Neural progenitor cell (in vitro differentiated cells): ENCODE measurements around the gene RCOR1.

Experiments used
- EZH2 ChIP-seq: fragments of 200-600 bp; sonication (generic); IDR thresholded peaks from 2 replicates; pipeline ENCODE4 v1.6.1; 2017; ENCODE audit warnings: antibody characterized with exemption, mild to moderate bottlenecking, moderate library complexity
- TF ChIP-seq, protein P1 (sequence below): fragments of 200-600 bp; sonication (generic); IDR thresholded peaks from 2 replicates; pipeline ENCODE4 v1.5.1; 2017; ENCODE audit warnings: antibody characterized with exemption, mild to moderate bottlenecking

DNA sequence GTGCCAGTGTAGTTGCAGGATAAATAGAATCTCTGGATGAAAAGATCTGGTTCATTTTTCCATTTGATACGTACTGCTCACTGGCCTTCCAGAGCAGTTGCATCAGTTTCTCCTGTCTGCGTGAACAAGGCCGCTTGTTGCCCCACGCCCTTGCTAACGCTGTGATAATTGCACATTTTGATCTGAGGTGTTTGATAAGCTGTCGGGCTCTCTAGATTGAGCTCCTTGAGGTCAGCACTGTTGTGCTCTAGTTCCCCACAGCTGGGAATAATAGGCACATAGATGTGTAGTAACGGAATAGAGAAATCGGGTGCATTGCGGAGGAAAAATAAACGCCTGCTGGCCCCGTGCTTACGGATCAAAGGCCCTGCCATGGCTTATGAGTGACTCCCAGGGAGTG is 142.0 kb downstream of the RCOR1 start:
- no peak for TF ChIP-seq EZH2
- TF ChIP-seq, protein P1, sequence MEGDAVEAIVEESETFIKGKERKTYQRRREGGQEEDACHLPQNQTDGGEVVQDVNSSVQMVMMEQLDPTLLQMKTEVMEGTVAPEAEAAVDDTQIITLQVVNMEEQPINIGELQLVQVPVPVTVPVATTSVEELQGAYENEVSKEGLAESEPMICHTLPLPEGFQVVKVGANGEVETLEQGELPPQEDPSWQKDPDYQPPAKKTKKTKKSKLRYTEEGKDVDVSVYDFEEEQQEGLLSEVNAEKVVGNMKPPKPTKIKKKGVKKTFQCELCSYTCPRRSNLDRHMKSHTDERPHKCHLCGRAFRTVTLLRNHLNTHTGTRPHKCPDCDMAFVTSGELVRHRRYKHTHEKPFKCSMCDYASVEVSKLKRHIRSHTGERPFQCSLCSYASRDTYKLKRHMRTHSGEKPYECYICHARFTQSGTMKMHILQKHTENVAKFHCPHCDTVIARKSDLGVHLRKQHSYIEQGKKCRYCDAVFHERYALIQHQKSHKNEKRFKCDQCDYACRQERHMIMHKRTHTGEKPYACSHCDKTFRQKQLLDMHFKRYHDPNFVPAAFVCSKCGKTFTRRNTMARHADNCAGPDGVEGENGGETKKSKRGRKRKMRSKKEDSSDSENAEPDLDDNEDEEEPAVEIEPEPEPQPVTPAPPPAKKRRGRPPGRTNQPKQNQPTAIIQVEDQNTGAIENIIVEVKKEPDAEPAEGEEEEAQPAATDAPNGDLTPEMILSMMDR: no peak
